Fibroblast of mammary gland (primary cell): Measurements from ENCODE around the gene KRTAP3-3.
A peak's percentile ranks its signal among the peaks of the same experiment; 100 is the strongest.

Experiments
- DNase-seq: peaks from one replicate; pipeline ENCODE4 v3.0.0-alpha.2; 2010; ENCODE audit warnings: low read depth
- H3K4me3 ChIP-seq: 2 replicates; pipeline ENCODE4 v1.5.1; 2011; ENCODE audit warnings: low read depth, mild to moderate bottlenecking, low read length, moderate library complexity; ENCODE audit not compliant: control insufficient read depth
- TF ChIP-seq, protein P1 (sequence below): conservative IDR thresholded peaks from 2 replicates; pipeline ENCODE4 v1.5.1; 2011; ENCODE audit warnings: low read depth, low read length, inconsistent platforms; ENCODE audit not compliant: control insufficient read depth, insufficient read depth

The KRTAP3-3 gene

DNA sequence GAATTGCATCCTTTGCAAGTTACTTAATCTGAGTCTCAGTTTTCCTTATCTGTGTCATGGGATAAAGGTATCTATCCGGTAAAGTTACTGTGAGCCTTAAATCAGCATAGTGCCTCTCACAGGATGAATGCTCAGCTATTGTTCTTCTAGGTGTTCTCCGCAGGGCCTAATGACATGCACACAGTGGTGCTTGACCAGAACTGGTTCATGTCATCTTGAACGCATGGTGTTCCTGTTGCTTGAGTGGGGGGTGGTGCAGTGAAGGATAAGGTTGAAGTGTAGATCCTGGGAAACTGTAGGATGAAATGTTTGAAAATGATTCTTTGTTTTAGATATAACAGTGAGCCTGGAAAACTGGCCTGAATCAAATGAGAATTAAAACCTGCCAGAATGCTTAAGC is 13.8 kb downstream of the KRTAP3-3 start:
- DNase-seq = no peak
- H3K4me3 ChIP-seq = no peak overlapping the region
- TF ChIP-seq, protein P1, sequence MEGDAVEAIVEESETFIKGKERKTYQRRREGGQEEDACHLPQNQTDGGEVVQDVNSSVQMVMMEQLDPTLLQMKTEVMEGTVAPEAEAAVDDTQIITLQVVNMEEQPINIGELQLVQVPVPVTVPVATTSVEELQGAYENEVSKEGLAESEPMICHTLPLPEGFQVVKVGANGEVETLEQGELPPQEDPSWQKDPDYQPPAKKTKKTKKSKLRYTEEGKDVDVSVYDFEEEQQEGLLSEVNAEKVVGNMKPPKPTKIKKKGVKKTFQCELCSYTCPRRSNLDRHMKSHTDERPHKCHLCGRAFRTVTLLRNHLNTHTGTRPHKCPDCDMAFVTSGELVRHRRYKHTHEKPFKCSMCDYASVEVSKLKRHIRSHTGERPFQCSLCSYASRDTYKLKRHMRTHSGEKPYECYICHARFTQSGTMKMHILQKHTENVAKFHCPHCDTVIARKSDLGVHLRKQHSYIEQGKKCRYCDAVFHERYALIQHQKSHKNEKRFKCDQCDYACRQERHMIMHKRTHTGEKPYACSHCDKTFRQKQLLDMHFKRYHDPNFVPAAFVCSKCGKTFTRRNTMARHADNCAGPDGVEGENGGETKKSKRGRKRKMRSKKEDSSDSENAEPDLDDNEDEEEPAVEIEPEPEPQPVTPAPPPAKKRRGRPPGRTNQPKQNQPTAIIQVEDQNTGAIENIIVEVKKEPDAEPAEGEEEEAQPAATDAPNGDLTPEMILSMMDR = no peak

DNA sequence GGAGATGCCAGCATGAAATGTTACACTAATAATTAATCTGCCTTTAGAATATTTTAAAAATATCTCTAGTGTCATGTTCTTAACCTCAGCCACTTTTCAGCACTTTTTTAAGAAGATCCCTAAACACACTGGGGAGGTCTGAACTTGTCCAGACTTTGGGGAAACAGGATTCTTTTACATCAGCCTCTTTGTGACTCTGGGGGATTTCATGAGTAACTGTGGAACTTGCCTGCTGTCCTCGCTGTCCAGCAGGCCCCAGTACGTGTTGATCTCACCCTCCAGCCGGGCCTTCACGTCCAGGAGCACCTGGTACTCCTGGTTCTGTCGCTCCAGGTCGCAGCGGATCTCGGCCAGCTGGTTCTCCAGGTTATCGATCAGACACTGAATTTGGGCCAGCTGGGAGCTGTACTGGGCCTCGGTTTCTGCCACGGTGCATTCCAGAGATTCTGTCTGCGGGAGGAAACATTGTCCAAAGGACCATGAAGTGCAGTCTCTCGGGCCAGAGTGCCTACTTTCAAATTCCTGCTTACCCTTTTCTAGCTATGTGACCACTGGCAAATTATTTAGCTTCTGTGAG is 15.3 kb downstream of the KRTAP3-3 start:
- DNase-seq = no peak
- H3K4me3 ChIP-seq = no peak overlapping the region
- TF ChIP-seq, protein P1 = no peak

DNA sequence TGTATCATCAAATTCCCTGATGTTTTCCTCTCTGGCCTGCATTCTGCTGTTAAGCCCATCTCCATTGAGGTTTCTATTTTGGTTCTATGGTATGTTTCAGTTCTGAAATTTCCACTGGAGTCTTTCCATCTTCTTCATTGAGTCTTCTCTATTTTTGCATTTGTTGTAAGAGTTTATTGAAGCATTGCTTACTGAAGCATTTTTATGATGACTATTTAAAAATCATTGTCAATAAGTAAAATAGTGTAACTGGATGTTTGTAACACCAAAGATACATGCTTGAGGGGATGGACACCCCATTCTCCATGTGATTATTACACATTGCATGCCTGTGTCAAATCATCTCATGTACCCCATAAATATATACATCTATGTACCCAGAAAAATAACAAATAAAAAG is 18.4 kb downstream of the KRTAP3-3 start:
- no peak for DNase-seq
- H3K4me3 ChIP-seq = no peak overlapping the region
- TF ChIP-seq, protein P1 = no peak

DNA sequence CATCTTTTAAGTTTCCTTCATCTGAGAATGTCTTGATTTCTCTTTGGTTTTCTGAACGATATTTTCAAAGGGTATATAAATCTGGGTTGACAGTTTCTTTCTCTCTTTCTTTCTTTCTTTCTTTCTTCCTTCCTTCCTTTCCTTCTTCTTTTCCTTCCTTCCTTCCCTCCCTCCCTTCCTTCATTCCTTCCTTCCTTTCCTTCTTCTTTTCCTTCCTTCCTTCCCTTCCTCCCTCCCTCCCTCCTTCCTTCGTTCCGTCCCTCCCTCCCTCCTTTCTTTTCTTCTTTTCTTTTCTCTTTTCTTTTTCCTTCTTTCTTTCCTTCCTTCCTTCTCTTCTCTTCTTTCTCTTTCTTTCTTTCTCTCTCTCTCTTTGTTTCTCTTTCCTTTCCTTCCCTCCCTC is 19.6 kb downstream of the KRTAP3-3 start:
- H3K4me3 ChIP-seq = no peak overlapping the region
- DNase-seq = no peak
- TF ChIP-seq, protein P1 = no peak

DNA sequence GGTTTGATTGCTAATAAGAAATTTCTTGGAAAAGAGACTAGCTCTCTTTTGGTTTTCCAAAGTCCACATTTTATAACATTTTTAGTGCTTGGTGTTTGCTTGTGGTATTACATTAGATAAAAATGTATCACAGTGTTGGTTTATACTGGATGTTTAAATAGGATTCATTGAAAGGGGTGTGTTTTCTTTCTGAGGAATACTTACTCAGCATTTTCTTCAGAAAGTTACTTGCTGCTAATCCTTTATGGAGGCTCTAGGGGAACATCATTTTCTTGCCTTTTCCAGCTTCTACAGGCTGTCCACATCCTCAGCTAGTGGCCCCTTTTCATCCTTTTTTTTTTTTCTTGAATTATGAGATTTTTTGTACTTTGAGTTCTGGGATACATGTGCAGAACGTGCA is 26.4 kb downstream of the KRTAP3-3 start:
- DNase-seq = no peak
- TF ChIP-seq, protein P1 = no peak

DNA sequence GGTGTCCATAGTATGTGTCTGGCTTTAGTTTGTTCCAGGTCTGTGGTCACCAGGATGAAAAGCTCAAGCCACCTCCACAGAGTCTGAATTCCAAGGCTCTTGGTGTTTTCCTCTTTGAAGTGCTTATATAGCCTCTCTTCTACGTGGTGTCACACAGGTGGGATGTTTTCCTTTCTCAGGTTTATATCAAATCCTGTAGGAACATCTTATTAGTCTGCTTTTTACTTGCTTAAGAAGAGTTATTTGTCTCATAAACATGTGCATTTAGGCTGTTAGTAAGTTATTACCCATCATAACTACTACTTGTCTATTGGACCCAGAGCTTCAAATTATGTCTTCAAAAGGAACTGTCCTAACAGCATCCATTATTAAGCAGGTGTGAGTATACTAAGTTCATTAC is 27.1 kb downstream of the KRTAP3-3 start, which contains the start of gene KRT39:
TSS of gene KRT39 (minus strand) at position 101 of the 400 bp plus-strand sequence. CDS start at position 9, 92 bp downstream.
- TF ChIP-seq, protein P1 = no peak
- no peak for DNase-seq
- H3K4me3 ChIP-seq = no peak within 1 kb of the TSS

More for the DNA sequence above, 26.4 kb downstream of the KRTAP3-3 start:
- H3K4me3 ChIP-seq = no peak overlapping the region

DNA sequence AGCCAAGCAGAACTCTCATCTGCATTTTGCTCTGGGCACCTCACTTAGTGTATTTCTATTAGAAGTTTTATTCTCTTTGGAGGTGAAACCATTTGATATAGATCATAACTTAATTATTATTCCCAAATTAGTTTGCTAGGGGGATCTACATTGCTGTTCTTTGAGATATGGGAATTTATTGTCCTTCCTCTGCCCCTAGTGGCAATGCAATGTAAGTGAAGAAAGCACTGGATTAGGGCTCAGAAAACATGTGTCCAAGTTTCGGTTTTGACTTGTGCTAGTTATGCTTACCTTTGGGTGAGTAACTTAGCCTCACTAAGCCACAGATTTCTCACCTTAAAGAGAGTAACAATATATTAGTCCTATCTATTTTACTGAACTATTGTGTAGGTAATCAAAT is 30.1 kb downstream of the KRTAP3-3 start:
- DNase-seq = peak; percentile 59
- TF ChIP-seq, protein P1 = peak; percentile 80
- H3K4me3 ChIP-seq = no peak overlapping the region
